ENCODE measurements around the gene MOK.

Gene MOK

DNA sequence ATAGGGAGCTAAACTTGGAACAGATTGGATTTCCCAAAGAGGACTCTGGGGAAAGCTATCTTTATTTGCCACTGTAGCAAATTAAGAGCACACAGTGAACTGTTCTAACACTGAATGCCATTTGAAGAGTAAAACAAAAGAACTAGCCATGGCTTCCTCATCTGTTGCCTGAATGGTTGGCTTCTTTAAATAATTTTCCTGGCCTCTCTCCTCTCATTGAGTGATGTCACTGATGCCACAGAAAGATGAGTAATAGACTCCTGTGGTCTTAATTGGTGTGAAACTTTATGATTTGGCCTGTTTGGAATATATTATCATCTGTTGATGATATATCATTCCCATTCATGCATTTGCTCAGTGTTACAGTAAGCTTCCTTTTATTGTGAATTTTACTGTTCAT is 122.8 kb downstream of the MOK start:
- no peak overlapping the region for H3K4me3 ChIP-seq (replicated peaks in 1 of 2; ENCODE audit: low read depth in 2 of 2, low read length in 2 of 2)
- peak; percentile 40 to 76 for DNase-seq (ENCODE audit: low read depth in 2 of 2)
- TF ChIP-seq, protein P1, sequence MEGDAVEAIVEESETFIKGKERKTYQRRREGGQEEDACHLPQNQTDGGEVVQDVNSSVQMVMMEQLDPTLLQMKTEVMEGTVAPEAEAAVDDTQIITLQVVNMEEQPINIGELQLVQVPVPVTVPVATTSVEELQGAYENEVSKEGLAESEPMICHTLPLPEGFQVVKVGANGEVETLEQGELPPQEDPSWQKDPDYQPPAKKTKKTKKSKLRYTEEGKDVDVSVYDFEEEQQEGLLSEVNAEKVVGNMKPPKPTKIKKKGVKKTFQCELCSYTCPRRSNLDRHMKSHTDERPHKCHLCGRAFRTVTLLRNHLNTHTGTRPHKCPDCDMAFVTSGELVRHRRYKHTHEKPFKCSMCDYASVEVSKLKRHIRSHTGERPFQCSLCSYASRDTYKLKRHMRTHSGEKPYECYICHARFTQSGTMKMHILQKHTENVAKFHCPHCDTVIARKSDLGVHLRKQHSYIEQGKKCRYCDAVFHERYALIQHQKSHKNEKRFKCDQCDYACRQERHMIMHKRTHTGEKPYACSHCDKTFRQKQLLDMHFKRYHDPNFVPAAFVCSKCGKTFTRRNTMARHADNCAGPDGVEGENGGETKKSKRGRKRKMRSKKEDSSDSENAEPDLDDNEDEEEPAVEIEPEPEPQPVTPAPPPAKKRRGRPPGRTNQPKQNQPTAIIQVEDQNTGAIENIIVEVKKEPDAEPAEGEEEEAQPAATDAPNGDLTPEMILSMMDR (IDR thresholded peaks at IDR 0.05; ENCODE audit: low read depth, low read length), result no peak

- TF ChIP-seq, protein P1 (IDR thresholded peaks at IDR 0.05; ENCODE audit: low read depth, low read length), result no peak
- no peak overlapping the region for H3K4me3 ChIP-seq (replicated peaks in 1 of 2; ENCODE audit: low read depth in 2 of 2, low read length in 2 of 2)
- DNase-seq (ENCODE audit: low read depth in 2 of 2), result no peak
These were observed 123.8 kb downstream of the MOK start for GRCh38 chr14:102181187-102181586.

DNA sequence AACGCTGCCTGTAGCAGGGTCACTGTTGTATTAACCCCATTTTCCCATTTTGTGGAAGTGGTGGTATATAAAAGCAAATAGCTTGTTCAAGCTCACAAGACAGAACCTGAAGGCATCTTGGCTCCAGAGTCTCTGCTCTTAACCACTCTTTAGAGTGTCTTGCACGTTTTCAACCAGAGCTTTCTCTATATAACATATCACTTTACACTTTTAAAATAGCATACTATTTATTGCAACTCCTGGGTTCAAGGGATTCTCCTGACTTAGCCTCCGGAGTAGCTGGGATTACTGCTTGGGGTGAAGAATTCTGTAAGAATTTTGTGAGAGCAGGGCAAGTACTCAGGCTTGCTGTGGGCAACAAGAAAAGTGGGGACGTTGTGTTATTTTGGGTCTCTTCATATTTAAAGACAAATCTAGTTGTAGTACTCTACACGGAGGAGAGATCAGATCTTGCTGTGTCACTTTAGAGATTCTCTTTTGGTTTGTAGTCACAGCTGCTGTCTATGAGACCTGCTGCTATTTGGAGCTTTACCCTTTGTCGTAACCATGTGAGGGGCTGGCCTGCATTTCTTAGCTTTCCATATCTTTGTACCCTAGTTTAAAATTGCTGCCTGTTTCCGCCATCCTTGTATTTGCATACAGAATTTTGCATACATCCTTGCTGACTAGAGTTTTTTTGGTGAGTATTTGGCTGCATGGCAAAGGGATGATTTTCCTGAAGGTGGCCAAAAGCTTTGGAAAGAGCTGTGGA is 124.5 kb downstream of the MOK start:
- H3K4me3 ChIP-seq (replicated peaks in 1 of 2; ENCODE audit: low read depth in 2 of 2, low read length in 2 of 2), result no peak overlapping the region
- no peak for DNase-seq (ENCODE audit: low read depth in 2 of 2)
- TF ChIP-seq, protein P1 (IDR thresholded peaks at IDR 0.05; ENCODE audit: low read depth, low read length), result no peak

Measured in cardiac fibroblast (primary cell).